Measurements from ENCODE around the gene KRTCAP3.

DNA sequence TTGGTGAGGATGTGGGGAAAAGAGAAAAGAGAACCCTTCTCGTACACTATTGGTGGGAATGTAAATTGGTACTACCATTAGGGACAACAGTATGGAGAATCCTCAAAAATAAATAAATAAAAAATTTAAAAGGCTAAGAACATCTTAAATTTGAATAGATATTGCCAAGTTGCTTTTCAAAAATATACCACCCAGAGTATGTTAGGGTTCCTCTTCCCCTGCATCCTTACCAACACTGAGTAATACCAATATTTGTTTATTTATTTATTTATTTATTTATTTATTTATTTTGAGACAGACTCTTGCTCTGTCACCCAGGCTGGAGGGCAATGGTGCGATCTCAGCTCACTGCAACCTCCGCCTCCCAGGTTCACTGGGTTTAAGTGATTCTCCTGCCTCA is 19.2 kb upstream of the KRTCAP3 start:
- TF ChIP-seq, protein P1, sequence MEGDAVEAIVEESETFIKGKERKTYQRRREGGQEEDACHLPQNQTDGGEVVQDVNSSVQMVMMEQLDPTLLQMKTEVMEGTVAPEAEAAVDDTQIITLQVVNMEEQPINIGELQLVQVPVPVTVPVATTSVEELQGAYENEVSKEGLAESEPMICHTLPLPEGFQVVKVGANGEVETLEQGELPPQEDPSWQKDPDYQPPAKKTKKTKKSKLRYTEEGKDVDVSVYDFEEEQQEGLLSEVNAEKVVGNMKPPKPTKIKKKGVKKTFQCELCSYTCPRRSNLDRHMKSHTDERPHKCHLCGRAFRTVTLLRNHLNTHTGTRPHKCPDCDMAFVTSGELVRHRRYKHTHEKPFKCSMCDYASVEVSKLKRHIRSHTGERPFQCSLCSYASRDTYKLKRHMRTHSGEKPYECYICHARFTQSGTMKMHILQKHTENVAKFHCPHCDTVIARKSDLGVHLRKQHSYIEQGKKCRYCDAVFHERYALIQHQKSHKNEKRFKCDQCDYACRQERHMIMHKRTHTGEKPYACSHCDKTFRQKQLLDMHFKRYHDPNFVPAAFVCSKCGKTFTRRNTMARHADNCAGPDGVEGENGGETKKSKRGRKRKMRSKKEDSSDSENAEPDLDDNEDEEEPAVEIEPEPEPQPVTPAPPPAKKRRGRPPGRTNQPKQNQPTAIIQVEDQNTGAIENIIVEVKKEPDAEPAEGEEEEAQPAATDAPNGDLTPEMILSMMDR (IDR thresholded peaks at IDR 0.05) = no peak
- TF ChIP-seq POLR2A (IDR thresholded peaks at IDR 0.05; ENCODE audit: low read length) = no peak
- no peak for TF ChIP-seq RFX5 (IDR thresholded peaks at IDR 0.05)
- TF ChIP-seq CHD2 (IDR thresholded peaks at IDR 0.05; ENCODE audit: low read length, partially characterized antibody) = no peak
- no peak for TF ChIP-seq RNF2 (IDR thresholded peaks at IDR 0.05; ENCODE audit: borderline replicate concordance, low read depth)
- TF ChIP-seq, protein P2, sequence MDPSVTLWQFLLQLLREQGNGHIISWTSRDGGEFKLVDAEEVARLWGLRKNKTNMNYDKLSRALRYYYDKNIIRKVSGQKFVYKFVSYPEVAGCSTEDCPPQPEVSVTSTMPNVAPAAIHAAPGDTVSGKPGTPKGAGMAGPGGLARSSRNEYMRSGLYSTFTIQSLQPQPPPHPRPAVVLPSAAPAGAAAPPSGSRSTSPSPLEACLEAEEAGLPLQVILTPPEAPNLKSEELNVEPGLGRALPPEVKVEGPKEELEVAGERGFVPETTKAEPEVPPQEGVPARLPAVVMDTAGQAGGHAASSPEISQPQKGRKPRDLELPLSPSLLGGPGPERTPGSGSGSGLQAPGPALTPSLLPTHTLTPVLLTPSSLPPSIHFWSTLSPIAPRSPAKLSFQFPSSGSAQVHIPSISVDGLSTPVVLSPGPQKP (IDR thresholded peaks at IDR 0.05; ENCODE audit: low read depth, low read length) = no peak
- no peak for TF ChIP-seq EP300 (IDR thresholded peaks at IDR 0.05)
- no peak for TF ChIP-seq NR3C1 (IDR thresholded peaks at IDR 0.05)
- TF ChIP-seq, protein P3, sequence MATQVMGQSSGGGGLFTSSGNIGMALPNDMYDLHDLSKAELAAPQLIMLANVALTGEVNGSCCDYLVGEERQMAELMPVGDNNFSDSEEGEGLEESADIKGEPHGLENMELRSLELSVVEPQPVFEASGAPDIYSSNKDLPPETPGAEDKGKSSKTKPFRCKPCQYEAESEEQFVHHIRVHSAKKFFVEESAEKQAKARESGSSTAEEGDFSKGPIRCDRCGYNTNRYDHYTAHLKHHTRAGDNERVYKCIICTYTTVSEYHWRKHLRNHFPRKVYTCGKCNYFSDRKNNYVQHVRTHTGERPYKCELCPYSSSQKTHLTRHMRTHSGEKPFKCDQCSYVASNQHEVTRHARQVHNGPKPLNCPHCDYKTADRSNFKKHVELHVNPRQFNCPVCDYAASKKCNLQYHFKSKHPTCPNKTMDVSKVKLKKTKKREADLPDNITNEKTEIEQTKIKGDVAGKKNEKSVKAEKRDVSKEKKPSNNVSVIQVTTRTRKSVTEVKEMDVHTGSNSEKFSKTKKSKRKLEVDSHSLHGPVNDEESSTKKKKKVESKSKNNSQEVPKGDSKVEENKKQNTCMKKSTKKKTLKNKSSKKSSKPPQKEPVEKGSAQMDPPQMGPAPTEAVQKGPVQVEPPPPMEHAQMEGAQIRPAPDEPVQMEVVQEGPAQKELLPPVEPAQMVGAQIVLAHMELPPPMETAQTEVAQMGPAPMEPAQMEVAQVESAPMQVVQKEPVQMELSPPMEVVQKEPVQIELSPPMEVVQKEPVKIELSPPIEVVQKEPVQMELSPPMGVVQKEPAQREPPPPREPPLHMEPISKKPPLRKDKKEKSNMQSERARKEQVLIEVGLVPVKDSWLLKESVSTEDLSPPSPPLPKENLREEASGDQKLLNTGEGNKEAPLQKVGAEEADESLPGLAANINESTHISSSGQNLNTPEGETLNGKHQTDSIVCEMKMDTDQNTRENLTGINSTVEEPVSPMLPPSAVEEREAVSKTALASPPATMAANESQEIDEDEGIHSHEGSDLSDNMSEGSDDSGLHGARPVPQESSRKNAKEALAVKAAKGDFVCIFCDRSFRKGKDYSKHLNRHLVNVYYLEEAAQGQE (IDR thresholded peaks at IDR 0.05) = no peak
- no peak for TF ChIP-seq MAZ (IDR thresholded peaks at IDR 0.05; ENCODE audit: borderline replicate concordance, low read depth, low read length)
- no peak for TF ChIP-seq CEBPB (IDR thresholded peaks at IDR 0.05)
